ENCODE results near the gene PREP. TPM values are rescaled to one million over a fixed set of nuclear protein-coding genes. Genes with fewer than 3 reads are reported as not detected.

Gene PREP
- total and polyA plus RNA-seq, 9 donors, result 12.5 to 34.2 (median 21.8) TPM

DNA sequence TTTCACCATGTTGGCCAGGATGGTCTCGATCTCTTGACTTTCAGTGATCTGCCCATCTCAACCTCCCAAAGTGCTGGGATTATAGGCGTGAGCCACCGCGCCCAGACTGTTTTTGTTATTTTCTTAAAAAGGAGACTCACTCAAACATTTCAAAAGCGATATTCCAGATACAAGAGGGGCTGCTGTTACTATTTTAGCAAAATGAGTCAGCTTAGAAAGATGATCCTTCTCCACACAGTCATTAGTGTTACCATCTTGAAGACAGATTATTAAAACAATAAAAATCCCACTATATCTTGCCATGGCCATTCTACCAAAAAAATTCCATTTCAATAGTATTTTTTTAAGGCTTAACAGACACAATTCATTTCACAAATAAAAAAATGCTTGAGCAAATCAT is 102.8 kb downstream of the PREP start:
- Histone ChIP-seq H3K36me3 (no peaks in the 10 kb centered on the region), H3K4me3 (no peak overlapping the region), H3K9me3 (no peaks in the 10 kb centered on the region), H3K27ac (no peak overlapping the region), H3K27me3 (no peaks in the 10 kb centered on the region), H3K4me1 (ENCODE audit: insufficient read depth) (no peaks in the 10 kb centered on the region)
- intact Hi-C loops (cut with DNase I), result no loop called here
- TF ChIP-seq, protein P1, sequence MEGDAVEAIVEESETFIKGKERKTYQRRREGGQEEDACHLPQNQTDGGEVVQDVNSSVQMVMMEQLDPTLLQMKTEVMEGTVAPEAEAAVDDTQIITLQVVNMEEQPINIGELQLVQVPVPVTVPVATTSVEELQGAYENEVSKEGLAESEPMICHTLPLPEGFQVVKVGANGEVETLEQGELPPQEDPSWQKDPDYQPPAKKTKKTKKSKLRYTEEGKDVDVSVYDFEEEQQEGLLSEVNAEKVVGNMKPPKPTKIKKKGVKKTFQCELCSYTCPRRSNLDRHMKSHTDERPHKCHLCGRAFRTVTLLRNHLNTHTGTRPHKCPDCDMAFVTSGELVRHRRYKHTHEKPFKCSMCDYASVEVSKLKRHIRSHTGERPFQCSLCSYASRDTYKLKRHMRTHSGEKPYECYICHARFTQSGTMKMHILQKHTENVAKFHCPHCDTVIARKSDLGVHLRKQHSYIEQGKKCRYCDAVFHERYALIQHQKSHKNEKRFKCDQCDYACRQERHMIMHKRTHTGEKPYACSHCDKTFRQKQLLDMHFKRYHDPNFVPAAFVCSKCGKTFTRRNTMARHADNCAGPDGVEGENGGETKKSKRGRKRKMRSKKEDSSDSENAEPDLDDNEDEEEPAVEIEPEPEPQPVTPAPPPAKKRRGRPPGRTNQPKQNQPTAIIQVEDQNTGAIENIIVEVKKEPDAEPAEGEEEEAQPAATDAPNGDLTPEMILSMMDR (IDR thresholded peaks at IDR 0.05), result no peak
- TF ChIP-seq POLR2A (IDR thresholded peaks at IDR 0.05), result no peak
- no peak for TF ChIP-seq EP300 (IDR thresholded peaks at IDR 0.05)
- DNase-seq, result no peak
- WGBS, 3 donors, result 93 to 96% (median 94%) methylated on average over 5 of the region's 5 CpGs

- no peak for DNase-seq
Measured at GRCh38 chr6:105294129-105294528, 108.8 kb downstream of the PREP start.

GRCh38 chr6:105292689-105293339 is 110.1 kb downstream of the PREP start:
- H3K4me1 ChIP-seq (ENCODE audit: insufficient read depth), result peaks cover 6% of the 10 kb centered on the region
- H3K27ac ChIP-seq, result no peak overlapping the region
- TF ChIP-seq, protein P1 (IDR thresholded peaks at IDR 0.05), result no peak
- TF ChIP-seq POLR2A (IDR thresholded peaks at IDR 0.05), result no peak
- no peak for TF ChIP-seq EP300 (IDR thresholded peaks at IDR 0.05)
- H3K36me3 ChIP-seq, result no peaks in the 10 kb centered on the region
- no peak overlapping the region for H3K4me3 ChIP-seq
- 95 to 97% (median 97%) methylated on average over 4 of the region's 4 CpGs for WGBS, 3 donors
- no peaks in the 10 kb centered on the region for H3K9me3 ChIP-seq
- intact Hi-C loops (cut with DNase I), result no loop called here
- H3K27me3 ChIP-seq, result no peaks in the 10 kb centered on the region
- no peak for DNase-seq

More at GRCh38 chr6:105294129-105294528, 108.8 kb downstream of the PREP start:
- WGBS, 3 donors, result 64 to 92% (median 79%) methylated on average over 2 of the region's 2 CpGs
- TF ChIP-seq POLR2A (IDR thresholded peaks at IDR 0.05) (no peak), EP300 (IDR thresholded peaks at IDR 0.05) (no peak)
- TF ChIP-seq, protein P1 (IDR thresholded peaks at IDR 0.05), result no peak
- Histone ChIP-seq H3K27me3 (no peaks in the 10 kb centered on the region), H3K4me3 (no peak overlapping the region), H3K27ac (no peak overlapping the region), H3K9me3 (no peaks in the 10 kb centered on the region), H3K4me1 (ENCODE audit: insufficient read depth) (peaks cover 4% of the 10 kb centered on the region), H3K36me3 (no peaks in the 10 kb centered on the region)
- intact Hi-C loops (cut with DNase I), result no loop called here

DNA sequence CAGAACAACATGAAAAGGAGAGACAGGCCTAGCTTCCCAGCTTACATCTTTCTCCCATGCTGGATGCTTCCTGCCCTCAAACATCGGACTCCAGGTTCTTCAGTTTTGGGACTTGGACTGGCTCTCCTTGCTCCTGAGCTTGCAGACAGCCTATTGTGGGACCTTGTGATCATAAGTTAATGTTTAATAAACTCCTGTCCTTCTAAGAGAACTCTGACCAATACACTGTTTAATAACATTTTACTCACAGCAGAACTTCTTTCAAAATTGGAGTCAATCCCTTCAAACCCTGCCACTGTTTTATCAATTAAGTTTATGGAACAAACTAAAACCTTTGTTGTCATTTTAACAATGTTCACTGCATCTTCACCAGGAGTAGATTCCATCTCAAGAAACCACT is 111.4 kb downstream of the PREP start:
- TF ChIP-seq, protein P1 (IDR thresholded peaks at IDR 0.05), result no peak
- TF ChIP-seq EP300 (IDR thresholded peaks at IDR 0.05), result no peak
- TF ChIP-seq POLR2A (IDR thresholded peaks at IDR 0.05), result no peak
- intact Hi-C loops (cut with DNase I), result no loop called here
- H3K4me3 ChIP-seq, result no peak overlapping the region
- 93 to 97% (median 94%) methylated on average over 1 of the region's 1 CpG for WGBS, 3 donors
- H3K36me3 ChIP-seq, result no peaks in the 10 kb centered on the region
- no peaks in the 10 kb centered on the region for H3K9me3 ChIP-seq
- H3K4me1 ChIP-seq (ENCODE audit: insufficient read depth), result peaks cover 6% of the 10 kb centered on the region
- no peak for DNase-seq
- H3K27ac ChIP-seq, result no peak overlapping the region
- no peaks in the 10 kb centered on the region for H3K27me3 ChIP-seq

All from ovary (tissue), 9 donors.